ENCODE results near the gene RALGPS1.

DNA sequence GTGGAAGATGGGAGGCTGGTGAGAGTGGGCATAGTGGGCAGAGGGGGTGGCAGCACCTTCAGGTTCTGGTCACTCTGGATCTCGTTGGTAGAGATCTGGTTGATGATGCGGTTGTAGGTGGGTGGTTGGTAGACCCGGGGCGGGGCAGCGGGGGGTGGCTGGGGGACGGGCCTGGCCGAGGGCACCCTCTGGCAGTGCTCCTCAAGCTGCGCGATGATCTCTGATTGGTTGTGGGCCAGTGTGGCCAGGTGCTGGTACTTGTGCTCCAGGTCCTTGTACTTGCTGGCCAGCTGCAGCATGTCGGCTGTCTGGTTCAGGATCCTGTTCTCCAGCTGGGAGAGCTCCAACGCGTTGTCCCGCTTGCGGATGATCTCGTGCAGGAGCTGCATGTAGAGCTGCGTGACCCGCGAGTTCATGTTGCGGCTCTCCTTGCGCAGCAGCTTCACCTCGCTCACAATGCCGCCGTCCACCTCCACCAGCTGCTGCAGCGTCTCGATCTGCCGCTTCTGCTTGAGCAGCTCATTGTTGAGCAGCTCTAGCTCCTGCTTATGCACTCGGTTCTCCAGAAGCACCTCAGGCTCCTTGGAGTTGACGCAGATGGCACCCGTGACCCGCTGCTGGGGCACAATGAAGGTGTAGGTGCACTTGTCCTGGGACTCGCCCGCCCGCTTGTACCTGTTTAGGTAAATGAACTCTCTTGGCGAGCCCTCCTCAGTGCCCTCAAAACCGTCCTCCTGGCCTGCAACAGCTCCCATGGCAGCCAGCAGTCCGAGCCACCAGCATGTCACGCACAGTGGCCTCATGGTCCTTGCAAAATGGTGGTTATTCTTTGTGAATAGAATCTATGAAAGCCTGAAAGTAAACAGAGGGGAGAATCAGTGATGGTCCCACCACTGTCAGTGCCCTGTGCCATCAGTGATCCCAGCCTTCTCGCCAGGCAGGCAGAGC is 193.6 kb downstream of the RALGPS1 start:
- TF ChIP-seq, protein P1, sequence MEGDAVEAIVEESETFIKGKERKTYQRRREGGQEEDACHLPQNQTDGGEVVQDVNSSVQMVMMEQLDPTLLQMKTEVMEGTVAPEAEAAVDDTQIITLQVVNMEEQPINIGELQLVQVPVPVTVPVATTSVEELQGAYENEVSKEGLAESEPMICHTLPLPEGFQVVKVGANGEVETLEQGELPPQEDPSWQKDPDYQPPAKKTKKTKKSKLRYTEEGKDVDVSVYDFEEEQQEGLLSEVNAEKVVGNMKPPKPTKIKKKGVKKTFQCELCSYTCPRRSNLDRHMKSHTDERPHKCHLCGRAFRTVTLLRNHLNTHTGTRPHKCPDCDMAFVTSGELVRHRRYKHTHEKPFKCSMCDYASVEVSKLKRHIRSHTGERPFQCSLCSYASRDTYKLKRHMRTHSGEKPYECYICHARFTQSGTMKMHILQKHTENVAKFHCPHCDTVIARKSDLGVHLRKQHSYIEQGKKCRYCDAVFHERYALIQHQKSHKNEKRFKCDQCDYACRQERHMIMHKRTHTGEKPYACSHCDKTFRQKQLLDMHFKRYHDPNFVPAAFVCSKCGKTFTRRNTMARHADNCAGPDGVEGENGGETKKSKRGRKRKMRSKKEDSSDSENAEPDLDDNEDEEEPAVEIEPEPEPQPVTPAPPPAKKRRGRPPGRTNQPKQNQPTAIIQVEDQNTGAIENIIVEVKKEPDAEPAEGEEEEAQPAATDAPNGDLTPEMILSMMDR (IDR thresholded peaks at IDR 0.05) = no peak
- no peak for TF ChIP-seq POLR2A (IDR thresholded peaks at IDR 0.05)

Measured in tibial nerve (tissue), 3 donors.